ENCODE results near the gene HOXC9.

Gene HOXC9

GRCh38 chr12:54000116-54001114 is at the start of gene HOXC9:
HOXC9 (plus strand) TSS chr12:54000161; CDS start chr12:54000189, 28 bp downstream.
- no peak for DNase-seq

DNA sequence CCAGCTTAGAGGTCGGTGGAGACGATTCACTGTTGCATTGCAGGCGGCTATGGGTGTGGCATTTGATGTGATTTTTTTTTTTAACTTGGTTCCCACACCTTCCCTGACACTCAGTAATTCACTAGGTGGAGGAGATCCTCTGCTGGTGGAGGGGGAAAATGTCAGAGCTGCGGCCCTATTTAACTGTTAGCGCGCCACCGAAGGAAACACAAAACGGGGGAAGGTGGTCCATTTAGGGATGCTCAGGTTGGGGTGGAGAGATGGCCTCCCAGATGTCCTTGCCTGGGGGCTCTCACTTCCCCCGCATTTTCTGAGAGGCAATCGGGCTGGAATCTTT is 49.6 kb upstream of the HOXC9 start:
- DNase-seq: no peak

DNA sequence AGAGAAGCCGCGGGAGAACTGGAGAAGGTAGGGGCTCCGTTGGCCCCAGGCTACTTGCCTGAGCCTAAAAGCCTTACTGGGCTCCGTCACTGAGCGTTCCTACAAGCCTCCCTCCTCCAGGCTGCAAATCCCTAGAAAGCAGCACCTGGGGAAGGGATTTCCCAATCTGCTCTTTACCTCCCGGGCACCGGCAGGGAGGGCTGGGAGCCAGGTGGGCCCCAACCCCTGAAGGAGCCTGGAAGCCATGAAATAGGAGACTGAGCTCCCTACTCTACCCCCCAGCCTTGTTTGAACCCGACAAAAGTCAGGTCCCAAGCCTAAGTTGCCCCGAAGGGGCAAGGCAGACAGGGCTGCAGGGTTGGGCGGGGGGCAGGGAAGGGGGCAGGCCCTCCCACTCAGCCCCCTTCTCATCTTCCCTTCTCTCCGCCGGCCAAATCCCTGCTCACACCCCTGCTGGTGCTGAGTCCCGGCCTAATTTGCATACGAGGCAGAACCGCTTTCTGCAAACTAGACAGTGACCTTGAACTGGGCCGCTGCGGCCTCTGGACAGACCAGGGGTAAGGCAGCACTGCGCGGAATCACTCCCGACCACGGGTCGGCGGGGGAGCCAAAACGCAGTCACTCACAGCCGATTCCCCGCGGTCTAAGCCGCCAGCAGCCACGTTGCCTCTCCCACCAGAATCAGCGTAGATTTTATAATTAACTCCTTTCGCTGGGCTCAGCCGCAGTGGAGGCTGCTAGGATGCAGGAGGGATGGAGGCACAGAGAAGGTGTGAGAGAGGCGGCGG is 49.0 kb upstream of the HOXC9 start:
- no peak for DNase-seq

GRCh38 chr12:53951577-53952334 is 48.2 kb upstream of the HOXC9 start:
- DNase-seq: no peak

- no peak for DNase-seq
Observed at GRCh38 chr12:53952335-53952694, 47.6 kb upstream of the HOXC9 start.

GRCh38 chr12:53952871-53953734 is 46.9 kb upstream of the HOXC9 start:
- DNase-seq: no peak

- no peak for DNase-seq
Observed at GRCh38 chr12:53953831-53954693, 45.9 kb upstream of the HOXC9 start.

GRCh38 chr12:53954694-53955035 is 45.3 kb upstream of the HOXC9 start, which contains the start of gene HOXC12:
HOXC12 (plus strand) TSS chr12:53954903; CDS start chr12:53954930, 27 bp downstream.
- no peak for DNase-seq

DNA sequence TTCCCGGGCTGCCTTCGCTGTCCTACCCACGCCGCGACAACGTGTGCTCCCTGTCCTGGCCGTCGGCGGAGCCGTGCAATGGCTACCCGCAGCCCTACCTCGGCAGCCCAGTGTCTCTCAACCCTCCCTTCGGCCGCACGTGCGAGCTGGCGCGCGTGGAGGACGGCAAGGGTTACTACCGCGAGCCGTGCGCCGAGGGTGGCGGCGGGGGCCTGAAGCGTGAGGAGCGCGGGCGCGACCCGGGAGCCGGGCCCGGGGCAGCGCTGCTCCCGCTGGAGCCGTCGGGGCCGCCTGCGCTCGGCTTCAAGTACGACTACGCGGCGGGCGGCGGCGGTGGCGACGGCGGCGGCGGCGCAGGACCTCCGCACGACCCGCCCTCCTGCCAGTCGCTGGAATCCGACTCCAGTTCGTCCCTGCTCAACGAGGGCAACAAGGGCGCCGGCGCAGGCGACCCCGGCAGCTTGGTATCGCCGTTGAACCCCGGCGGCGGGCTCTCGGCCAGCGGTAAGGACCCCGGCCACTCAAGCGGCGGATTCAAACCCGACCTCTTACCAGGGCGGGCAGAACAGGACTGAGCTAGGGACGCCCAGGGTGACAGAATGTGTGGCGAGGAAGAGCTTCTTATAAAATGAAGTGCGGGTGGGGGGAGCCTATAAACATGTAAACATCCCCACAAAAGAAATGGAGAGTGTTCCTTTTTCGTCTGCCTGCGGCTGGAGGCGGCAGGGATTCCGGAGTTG is 44.8 kb upstream of the HOXC9 start:
- no peak for DNase-seq

DNA sequence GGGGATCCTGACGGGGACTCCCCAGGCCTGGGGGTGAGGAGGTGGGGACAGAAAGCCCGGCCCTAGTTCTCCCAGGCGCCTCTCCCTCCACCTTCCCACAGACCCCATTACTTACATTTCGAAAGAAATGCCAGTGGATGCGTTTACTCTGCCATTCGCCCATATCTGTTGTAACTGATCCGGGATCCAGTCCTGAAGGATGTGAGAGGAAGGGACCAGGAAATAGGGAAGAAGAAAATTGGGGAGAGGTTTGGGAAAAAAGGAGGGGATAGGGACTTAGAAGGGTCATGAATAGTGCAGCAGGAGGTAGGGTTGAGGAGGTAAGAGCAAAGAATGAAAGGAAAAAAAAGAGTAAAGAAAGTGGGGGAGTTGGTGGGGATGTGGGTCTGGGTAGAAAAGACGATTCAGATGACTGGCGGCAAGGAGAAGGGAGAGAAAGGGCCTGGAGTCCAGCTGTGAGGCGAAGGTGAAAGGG is 44.1 kb upstream of the HOXC9 start:
- DNase-seq: no peak

DNA sequence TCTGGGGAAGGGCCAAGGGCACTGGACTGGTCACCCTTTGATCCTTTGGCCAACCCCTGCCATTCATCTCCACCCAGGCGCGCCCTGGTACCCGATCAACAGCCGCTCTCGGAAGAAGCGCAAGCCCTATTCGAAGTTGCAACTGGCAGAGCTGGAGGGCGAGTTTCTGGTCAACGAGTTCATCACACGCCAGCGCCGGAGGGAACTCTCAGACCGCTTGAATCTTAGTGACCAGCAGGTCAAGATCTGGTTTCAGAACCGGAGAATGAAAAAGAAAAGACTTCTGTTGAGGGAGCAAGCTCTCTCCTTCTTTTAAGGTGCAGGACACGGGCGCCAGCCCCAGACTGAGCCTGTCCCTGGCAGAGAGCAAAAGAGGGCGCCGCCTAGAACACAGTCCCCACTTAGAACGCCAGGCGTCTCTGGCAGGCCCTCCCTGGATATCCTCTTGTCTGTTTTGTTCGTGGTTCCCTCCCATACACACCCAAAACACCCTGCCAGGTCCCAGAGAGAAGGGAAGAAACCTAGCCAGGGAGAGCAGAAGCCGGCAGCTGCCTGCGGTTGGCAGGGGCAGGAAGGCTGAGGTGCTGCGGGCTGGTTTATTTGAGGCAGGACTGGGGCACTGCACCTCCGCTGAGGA is 43.6 kb upstream of the HOXC9 start:
- no peak for DNase-seq

DNA sequence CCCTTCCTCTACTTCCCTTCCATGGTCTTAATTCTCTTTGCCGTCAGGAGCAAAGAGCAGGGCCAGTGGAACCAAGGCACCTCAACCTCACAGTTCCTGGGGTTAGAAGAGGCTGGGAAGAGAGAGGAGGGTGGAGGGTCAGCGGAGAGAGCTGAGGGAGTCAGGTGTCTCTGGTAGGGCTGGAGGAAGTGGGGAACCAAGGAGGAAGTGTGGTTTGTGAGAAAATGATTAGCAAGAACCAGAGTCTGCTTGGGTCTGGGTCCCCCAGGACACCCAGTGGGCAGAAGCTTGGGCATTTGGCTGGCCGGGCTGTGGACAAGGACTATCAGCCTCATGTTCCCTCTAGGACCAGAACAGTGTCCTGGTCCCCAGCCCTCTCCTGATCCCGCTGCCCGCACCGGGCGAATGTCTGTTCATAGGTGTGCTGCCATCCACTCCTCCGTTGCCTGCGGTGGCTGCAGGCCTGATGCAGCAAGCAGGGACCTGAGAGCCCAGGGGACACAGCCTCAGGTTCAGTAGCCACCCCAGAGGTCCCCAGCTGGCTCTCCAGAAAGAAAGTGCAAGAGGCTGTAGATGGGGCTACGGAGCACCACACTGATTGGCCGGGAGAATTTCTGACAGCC is 42.9 kb upstream of the HOXC9 start:
- DNase-seq: no peak

- no peak for DNase-seq
Observed at GRCh38 chr12:53958128-53958527, 41.8 kb upstream of the HOXC9 start.

DNA sequence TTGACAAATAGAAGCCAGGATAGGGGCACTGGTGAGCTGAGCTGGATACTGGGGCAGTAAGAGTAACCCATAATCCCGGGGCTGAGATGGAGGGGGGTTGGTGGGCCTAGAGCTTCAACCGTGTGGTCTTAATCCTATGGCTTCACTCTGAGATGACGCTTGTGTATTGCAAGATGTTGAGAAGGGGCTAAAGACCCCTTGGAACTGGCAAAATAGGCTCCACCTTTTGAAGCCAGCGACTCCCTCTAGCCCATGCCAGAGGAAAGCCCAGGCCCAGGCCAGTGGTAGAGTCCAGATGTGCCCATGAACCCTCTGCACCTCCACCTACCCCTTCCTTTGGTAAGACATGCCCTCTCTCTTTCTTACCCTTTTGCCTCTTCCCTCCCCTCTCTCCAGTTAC is 40.6 kb upstream of the HOXC9 start:
- no peak for DNase-seq

- DNase-seq: no peak
Observed at GRCh38 chr12:53960187-53961024, 39.6 kb upstream of the HOXC9 start.

DNA sequence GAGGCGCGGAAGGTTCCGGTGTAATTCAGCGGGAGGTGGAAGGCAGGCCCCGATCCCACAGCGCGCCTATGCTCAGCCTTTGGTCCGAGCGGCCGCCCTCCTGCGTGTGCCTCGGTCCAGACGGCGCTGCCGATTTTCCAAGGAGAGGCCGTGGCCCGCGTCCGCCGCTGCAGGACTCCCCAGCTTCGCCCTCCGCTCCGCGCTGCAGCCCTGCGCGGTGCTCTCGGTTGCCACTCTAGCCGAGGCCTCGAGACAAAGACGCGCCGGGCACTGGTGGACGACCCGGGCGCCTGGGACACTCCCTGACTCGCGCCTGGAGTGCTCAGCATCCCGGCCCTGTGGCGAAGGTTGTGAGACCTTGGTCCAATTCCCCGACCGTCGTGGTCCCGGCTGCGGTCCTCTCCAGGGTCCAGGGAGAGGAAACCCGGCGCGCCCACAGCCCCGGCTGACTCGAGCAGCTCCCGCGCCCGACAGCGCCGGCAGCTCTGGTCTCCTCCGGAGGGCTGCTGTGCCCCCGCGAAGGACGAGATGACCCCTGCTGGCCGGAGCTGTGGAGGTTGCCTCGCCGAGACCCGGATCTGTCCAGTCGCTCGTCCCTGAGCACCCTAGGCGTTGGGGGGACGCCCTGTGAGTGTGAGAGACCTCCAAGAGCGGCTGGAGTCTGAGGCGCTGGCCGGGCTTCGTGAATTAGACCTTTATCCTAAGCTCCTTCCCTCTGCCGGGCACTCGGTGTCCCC is 38.8 kb upstream of the HOXC9 start:
- DNase-seq: no peak

DNA sequence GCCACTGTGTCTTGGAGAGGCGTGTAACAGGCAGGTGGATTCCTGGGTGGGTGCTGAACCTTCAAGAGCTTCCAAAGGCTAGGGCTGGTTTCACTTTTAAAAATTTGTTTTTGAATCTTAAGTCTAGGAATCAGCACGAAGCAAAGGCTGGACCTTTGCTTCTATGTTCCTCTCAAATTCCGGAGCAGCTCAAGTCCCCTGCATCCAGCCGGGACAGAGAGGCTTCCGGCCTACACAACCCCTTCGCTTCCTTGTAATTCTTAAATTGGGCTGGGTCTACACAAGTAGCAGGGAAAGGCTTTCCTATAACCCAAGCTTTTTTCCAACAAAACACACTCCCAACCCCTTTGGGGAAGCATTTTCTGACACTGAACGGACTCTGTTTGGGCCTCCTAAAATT is 37.0 kb upstream of the HOXC9 start:
- no peak for DNase-seq

Data from SHP77 (cell line).